ENCODE measurements around the gene SEMA3E.

The SEMA3E gene

GRCh38 chr7:83359108-83359507 lies 289.8 kb downstream of the SEMA3E start:
- in situ Hi-C loops (cut with MboI; ENCODE audit: low sequenced_read_pairs, unreplicated experiment) = no loop called here
- DNase-seq (ENCODE audit: low spot score) = no peak
- TF ChIP-seq CTCF (IDR thresholded peaks at IDR 0.05; ENCODE audit: borderline replicate concordance, control extremely low read depth, extremely low read depth, insufficient read depth, missing control alignments) = no peak

GRCh38 chr7:83355143-83355542 lies 293.8 kb downstream of the SEMA3E start:
- in situ Hi-C loops (cut with MboI; ENCODE audit: low sequenced_read_pairs, unreplicated experiment) = no loop called here
- no peak for TF ChIP-seq CTCF (IDR thresholded peaks at IDR 0.05; ENCODE audit: borderline replicate concordance, control extremely low read depth, extremely low read depth, insufficient read depth, missing control alignments)

GRCh38 chr7:83347945-83348444 lies 300.9 kb downstream of the SEMA3E start:
- in situ Hi-C loops (cut with MboI; ENCODE audit: low sequenced_read_pairs, unreplicated experiment) = no loop called here
- no peak for DNase-seq (ENCODE audit: low spot score)
- TF ChIP-seq CTCF (IDR thresholded peaks at IDR 0.05; ENCODE audit: borderline replicate concordance, control extremely low read depth, extremely low read depth, insufficient read depth, missing control alignments) = no peak

More at GRCh38 chr7:83355143-83355542, 293.8 kb downstream of the SEMA3E start:
- DNase-seq (ENCODE audit: low spot score) = no peak

GRCh38 chr7:83339907-83340306 lies 309.0 kb downstream of the SEMA3E start:
- no peak for TF ChIP-seq CTCF (IDR thresholded peaks at IDR 0.05; ENCODE audit: borderline replicate concordance, control extremely low read depth, extremely low read depth, insufficient read depth, missing control alignments)
- DNase-seq (ENCODE audit: low spot score) = no peak
- in situ Hi-C loops (cut with MboI; ENCODE audit: low sequenced_read_pairs, unreplicated experiment) = no loop called here

- in situ Hi-C loops (cut with MboI; ENCODE audit: low sequenced_read_pairs, unreplicated experiment) = no loop called here
- TF ChIP-seq CTCF (IDR thresholded peaks at IDR 0.05; ENCODE audit: borderline replicate concordance, control extremely low read depth, extremely low read depth, insufficient read depth, missing control alignments) = no peak
- DNase-seq (ENCODE audit: low spot score) = no peak
These were observed 310.5 kb downstream of the SEMA3E start for GRCh38 chr7:83338277-83338950.

GRCh38 chr7:83337050-83337449 lies 311.9 kb downstream of the SEMA3E start:
- DNase-seq (ENCODE audit: low spot score) = no peak
- no peak for TF ChIP-seq CTCF (IDR thresholded peaks at IDR 0.05; ENCODE audit: borderline replicate concordance, control extremely low read depth, extremely low read depth, insufficient read depth, missing control alignments)
- in situ Hi-C loops (cut with MboI; ENCODE audit: low sequenced_read_pairs, unreplicated experiment) = no loop called here

All from GM13976 (cell line).